Esophagus muscularis mucosa (tissue), 4 donors: Measurements from ENCODE around the gene PAFAH2. TPM values are rescaled to one million over a fixed set of nuclear protein-coding genes. Genes with fewer than 3 reads are reported as not detected.

Experiments
- DNase-seq: peaks from one replicate; pipeline ENCODE4 v3.0.0-alpha.2; 2017; ENCODE audit errors: extremely low spot score
- H3K27ac ChIP-seq, 4 donors: fragments of 200-600 bp; sonication (generic); replicated peaks in 1 of 4; 1 replicate in 3 of 4; 2 replicates in 1 of 4; pipeline ENCODE4 v1.5.1; 2016 to 2019; ENCODE audit warnings: mild to moderate bottlenecking in 1 of 4
- H3K27me3 ChIP-seq, 4 donors: fragments of 200-600 bp; sonication (generic); one replicate each; pipeline versions ENCODE4 v1.5.1 to v1.6.0; 2016 to 2019
- H3K36me3 ChIP-seq, 4 donors: fragments of 200-600 bp; sonication (generic); one replicate each; pipeline ENCODE4 v1.5.1; 2016 to 2019
- H3K4me1 ChIP-seq, 4 donors: fragments of 200-600 bp; sonication (generic); one replicate each; pipeline ENCODE4 v1.5.1; 2016 to 2019
- H3K4me3 ChIP-seq, 4 donors: fragments of 200-600 bp; sonication (generic); 1 replicate in 2 of 4; 2 replicates in 2 of 4; pipeline ENCODE4 v1.5.1; 2016 to 2019; ENCODE audit warnings: mild to moderate bottlenecking in 4 of 4, moderate library complexity in 1 of 4
- H3K9me3 ChIP-seq, 4 donors: fragments of 200-600 bp; sonication (generic); 1 replicate in 3 of 4; 2 replicates in 1 of 4; pipeline ENCODE4 v1.5.1; 2016 to 2019
- CTCF ChIP-seq, 3 experiments: fragments of 200-600 bp in 2 of 3; fragments of 450-650 bp in 1 of 3; sonication (generic) in 2 of 3; IDR thresholded peaks; one replicate each; pipeline ENCODE4 v1.5.1; 2017 to 2019; ENCODE audit warnings: antibody characterized with exemption in 3 of 3, mild to moderate bottlenecking in 2 of 3, moderate library complexity in 1 of 3
- EP300 ChIP-seq: sonication (generic); formaldehyde crosslinking; IDR thresholded peaks from one replicate; pipeline ENCODE4 v1.6.1; 2017; ENCODE audit warnings: antibody characterized with exemption
- POLR2A ChIP-seq: fragments of 450-650 bp; IDR thresholded peaks from one replicate; pipeline ENCODE4 v1.6.1; 2017; ENCODE audit warnings: antibody characterized with exemption, moderate library complexity, mild to moderate bottlenecking, low read depth
- POLR2AphosphoS5 ChIP-seq, 2 donors: sonication (generic); formaldehyde crosslinking; IDR thresholded peaks; one replicate each; pipeline ENCODE4 v1.6.1; 2017; ENCODE audit warnings: antibody characterized with exemption in 2 of 2
- WGBS: methylation state at CpG from one replicate; pipeline ENCODE4 v1.1.5; 2018; 5-methylcytosine and 5-hydroxymethylcytosine counted together
- intact Hi-C: fragments of 100-400 bp; cut with DNase I; formaldehyde crosslinking; loops from one replicate; pipeline ENCODE4 v1.15.1; 2023
- total RNA-seq, 4 donors: library from RNA; depleted of rRNA; stranded (reverse); fragments of >200 nt; gene quantifications; one replicate each; pipeline versions ENCODE4 v1.1.0 to v1.2.1, GENCODE V29; 2016

Gene PAFAH2
- total RNA-seq, 4 donors from 2014 or later = 6.1 to 10.0 (median 9.2) TPM

GRCh38 chr1:25922971-25923552, 74.8 kb downstream of the PAFAH2 start:
- H3K9me3 ChIP-seq = no peaks in the 10 kb centered on the region
- no peaks in the 10 kb centered on the region for H3K36me3 ChIP-seq
- no peak for DNase-seq
- TF ChIP-seq CTCF (IDR thresholded peaks at IDR 0.05) = no peak
- no peak for TF ChIP-seq POLR2AphosphoS5 (IDR thresholded peaks at IDR 0.05)
- TF ChIP-seq EP300 = no peak
- TF ChIP-seq POLR2A = no peak
- H3K4me1 ChIP-seq = peaks cover 9 to 23% (median 21%) of the 10 kb centered on the region in 4 donors
- peak overlapping the region; percentile 51 to 64 (median 59) for H3K4me3 ChIP-seq
- peak overlapping the region; percentile 69 to 82 (median 78) for H3K27ac ChIP-seq
- WGBS = 18% methylated on average over 19 of the region's 32 CpGs
- intact Hi-C loops = no loop called here
- H3K27me3 ChIP-seq = peaks cover 0 to 7% (median 2%) of the 10 kb centered on the region in 4 donors

DNA sequence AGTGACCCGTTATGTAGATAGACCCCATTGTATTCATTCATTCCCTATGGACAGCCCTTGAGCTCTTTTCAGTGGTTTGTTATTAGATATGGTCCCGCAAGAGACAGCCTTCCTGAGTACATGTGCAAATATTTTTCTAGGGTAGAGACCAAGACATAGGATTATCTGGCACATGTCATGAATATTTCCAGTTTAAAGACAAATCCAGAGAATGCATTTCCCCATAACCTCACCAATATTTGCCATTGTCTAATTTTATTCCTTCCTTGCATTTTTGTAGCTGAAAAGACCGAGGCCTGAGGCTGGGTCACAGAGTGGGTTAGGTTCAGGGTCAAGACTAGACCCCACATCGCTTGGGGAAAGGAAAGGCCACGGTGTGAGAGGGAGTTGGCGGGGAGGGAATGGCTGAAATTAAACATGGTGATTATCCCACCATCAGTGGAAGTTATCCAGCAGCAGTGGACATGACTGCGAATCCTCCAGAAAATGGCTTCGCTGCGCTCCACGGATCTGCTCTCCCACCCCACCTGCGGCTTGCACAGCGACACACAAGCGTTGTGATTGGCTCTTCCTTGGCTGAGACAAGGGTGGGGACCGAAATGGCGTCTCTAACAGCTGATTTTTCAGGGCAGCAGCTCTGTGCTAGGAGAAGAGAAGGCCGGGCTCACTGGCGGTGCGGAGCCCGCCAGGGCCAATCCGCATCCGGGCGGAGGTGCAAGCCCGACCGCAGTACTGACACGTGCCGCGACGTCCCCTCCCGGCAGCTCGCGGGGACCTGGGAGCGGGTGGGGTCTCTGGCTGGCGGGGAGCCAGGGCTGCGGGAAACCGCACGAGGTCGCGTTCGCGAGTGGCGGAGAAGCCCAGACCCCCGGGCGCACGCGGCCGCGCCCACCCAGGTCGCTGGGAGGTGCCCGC, 75.5 kb downstream of the PAFAH2 start:
- H3K27ac ChIP-seq = peak overlapping the region; percentile 69 to 82 (median 78)
- H3K9me3 ChIP-seq = no peaks in the 10 kb centered on the region
- peak in 1 of 2 donors; percentile 6 for TF ChIP-seq POLR2AphosphoS5 (IDR thresholded peaks at IDR 0.05)
- no peak for TF ChIP-seq EP300
- H3K36me3 ChIP-seq = no peaks in the 10 kb centered on the region
- H3K27me3 ChIP-seq = peaks cover 0 to 5% (median 2%) of the 10 kb centered on the region in 4 donors
- peaks cover 9 to 22% (median 20%) of the 10 kb centered on the region in 4 donors for H3K4me1 ChIP-seq
- DNase-seq = no peak
- peak overlapping the region; percentile 51 to 64 (median 59) for H3K4me3 ChIP-seq
- intact Hi-C loops = no loop called here
- whole genome bisulfite sequencing = 35% methylated on average over 12 of the region's 49 CpGs

- TF ChIP-seq CTCF (IDR thresholded peaks at IDR 0.05) (no peak), EP300 (no peak), POLR2A (no peak), POLR2AphosphoS5 (IDR thresholded peaks at IDR 0.05) (no peak)
- H3K4me1 ChIP-seq = peaks cover 9 to 18% (median 16%) of the 10 kb centered on the region in 4 donors
- intact Hi-C loops = no loop called here
- H3K27ac ChIP-seq = no peak overlapping the region
- 93% methylated on average over 11 of the region's 11 CpGs for WGBS
- peaks cover 0 to 3% (median 0%) of the 10 kb centered on the region in 4 donors for H3K27me3 ChIP-seq
- H3K9me3 ChIP-seq = no peaks in the 10 kb centered on the region
- no peaks in the 10 kb centered on the region for H3K36me3 ChIP-seq
- DNase-seq = no peak
- H3K4me3 ChIP-seq = no peak overlapping the region
These were observed 79.2 kb downstream of the PAFAH2 start for GRCh38 chr1:25918615-25919014.

DNA sequence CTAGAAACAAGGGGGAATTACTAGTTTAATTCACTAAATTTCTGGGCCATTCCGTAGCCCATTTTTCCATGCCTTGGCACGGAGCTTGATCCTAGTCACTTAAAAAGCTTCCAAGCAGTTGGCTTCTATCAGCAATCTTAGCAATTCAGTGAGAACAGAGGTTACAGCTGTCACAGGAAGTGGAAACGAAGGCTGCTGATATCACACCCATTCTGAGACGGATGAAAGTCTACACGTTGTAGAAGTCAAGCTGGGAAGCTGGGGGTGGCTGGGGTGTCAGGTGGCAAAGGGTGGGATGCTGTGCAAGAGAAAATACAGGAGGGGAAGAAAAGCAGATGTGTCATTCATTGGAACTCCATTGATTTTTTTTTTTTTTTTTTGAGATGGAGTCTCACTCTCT, 79.9 kb downstream of the PAFAH2 start:
- H3K27ac ChIP-seq = no peak overlapping the region
- H3K36me3 ChIP-seq = no peaks in the 10 kb centered on the region
- DNase-seq = no peak
- peaks cover 4 to 12% (median 10%) of the 10 kb centered on the region in 4 donors for H3K4me1 ChIP-seq
- H3K4me3 ChIP-seq = no peak overlapping the region
- WGBS = 46% methylated on average over 5 of the region's 5 CpGs
- no peaks in the 10 kb centered on the region for H3K9me3 ChIP-seq
- intact Hi-C loops = no loop called here
- H3K27me3 ChIP-seq = peaks cover 0 to under 1% (median 0%) of the 10 kb centered on the region in 4 donors
- TF ChIP-seq POLR2A = no peak
- no peak for TF ChIP-seq CTCF (IDR thresholded peaks at IDR 0.05)
- TF ChIP-seq EP300 = no peak
- TF ChIP-seq POLR2AphosphoS5 (IDR thresholded peaks at IDR 0.05) = no peak

DNA sequence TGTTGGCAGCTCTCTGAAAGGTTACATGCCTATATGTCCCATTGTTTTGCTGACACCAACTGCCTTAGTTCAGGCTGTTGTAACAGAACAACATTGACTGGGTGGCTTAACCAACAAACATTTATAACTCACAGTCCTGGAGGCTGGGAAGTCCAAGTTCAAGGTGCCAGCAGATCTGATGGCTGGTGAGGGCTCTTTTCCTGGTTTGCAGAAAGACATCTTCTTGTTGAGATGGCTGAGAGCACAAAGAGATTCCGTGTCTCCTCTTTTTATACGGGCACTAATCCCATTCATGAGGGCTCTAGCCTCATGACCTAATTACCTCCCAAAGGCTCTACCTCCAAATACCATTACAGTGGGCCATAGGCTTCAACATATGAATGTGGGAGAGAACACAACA, 81.4 kb downstream of the PAFAH2 start:
- H3K4me3 ChIP-seq = no peak overlapping the region
- no peaks in the 10 kb centered on the region for H3K4me1 ChIP-seq
- H3K36me3 ChIP-seq = no peaks in the 10 kb centered on the region
- TF ChIP-seq EP300 (no peak), POLR2A (no peak), CTCF (IDR thresholded peaks at IDR 0.05) (no peak), POLR2AphosphoS5 (IDR thresholded peaks at IDR 0.05) (no peak)
- H3K9me3 ChIP-seq = no peaks in the 10 kb centered on the region
- no peak overlapping the region for H3K27ac ChIP-seq
- H3K27me3 ChIP-seq = no peaks in the 10 kb centered on the region
- 100% methylated on average over 2 of the region's 2 CpGs for WGBS
- intact Hi-C loops = no loop called here
- no peak for DNase-seq
